HG02970 (cell line): ENCODE results near the gene AIRE.

Experiments
- ATAC-seq: cut with Tn5 transposase; IDR thresholded peaks from one replicate; pipeline ENCODE4 v1.9.1; 2021; ENCODE audit warnings: mild to moderate bottlenecking, moderate library complexity, moderate number of reproducible peaks; ENCODE audit not compliant: unreplicated experiment, low FRiP score

AIRE gene

GRCh38 chr21:44321846-44322450 is 36.3 kb downstream of the AIRE start:
- ATAC-seq: no peak

GRCh38 chr21:44322621-44323325 is 37.1 kb downstream of the AIRE start:
- no peak for ATAC-seq

- no peak for ATAC-seq
These were observed 37.9 kb downstream of the AIRE start for GRCh38 chr21:44323591-44323990.

GRCh38 chr21:44324106-44324853 is 38.6 kb downstream of the AIRE start:
- no peak for ATAC-seq

GRCh38 chr21:44324854-44325107 is 39.1 kb downstream of the AIRE start:
- ATAC-seq: no peak

GRCh38 chr21:44325386-44326271 is 40.0 kb downstream of the AIRE start:
- no peak for ATAC-seq

GRCh38 chr21:44326272-44326647 is 40.6 kb downstream of the AIRE start:
- no peak for ATAC-seq

- no peak for ATAC-seq
These were observed 41.3 kb downstream of the AIRE start for GRCh38 chr21:44326716-44327602.

GRCh38 chr21:44327603-44327974 is 41.9 kb downstream of the AIRE start:
- no peak for ATAC-seq

GRCh38 chr21:44328242-44328895 is 42.7 kb downstream of the AIRE start:
- ATAC-seq: no peak

- ATAC-seq: no peak
These were observed 43.6 kb downstream of the AIRE start for GRCh38 chr21:44329086-44329889.

- no peak for ATAC-seq
These were observed 44.5 kb downstream of the AIRE start for GRCh38 chr21:44329971-44330681.

GRCh38 chr21:44330698-44331097 is 45.0 kb downstream of the AIRE start:
- no peak for ATAC-seq

GRCh38 chr21:44331209-44331608 is 45.5 kb downstream of the AIRE start:
- no peak for ATAC-seq

GRCh38 chr21:44331650-44332307 is 46.1 kb downstream of the AIRE start:
- no peak for ATAC-seq

GRCh38 chr21:44332383-44332782 is 46.7 kb downstream of the AIRE start:
- ATAC-seq: no peak

GRCh38 chr21:44332965-44333364 is 47.3 kb downstream of the AIRE start:
- ATAC-seq: no peak
